GM19193 (cell line): Measurements from ENCODE around the gene JPH3.

Experiments
- POLR2A ChIP-seq: IDR thresholded peaks from 4 replicates; pipeline ENCODE4 v1.6.1; 2011; ENCODE audit not compliant: insufficient read depth, insufficient read length; ENCODE audit errors: extremely low read depth

Gene JPH3

GRCh38 chr16:87607223-87607622, 4.9 kb downstream of the JPH3 start:
- no peak for TF ChIP-seq POLR2A

GRCh38 chr16:87607871-87608270, 5.6 kb downstream of the JPH3 start:
- no peak for TF ChIP-seq POLR2A

GRCh38 chr16:87608400-87608985, 6.2 kb downstream of the JPH3 start:
- TF ChIP-seq POLR2A: no peak

- no peak for TF ChIP-seq POLR2A
These were observed 7.7 kb downstream of the JPH3 start for GRCh38 chr16:87610026-87610425.

- TF ChIP-seq POLR2A: no peak
These were observed 9.1 kb downstream of the JPH3 start for GRCh38 chr16:87611456-87611855.

GRCh38 chr16:87613961-87614360, 11.7 kb downstream of the JPH3 start:
- TF ChIP-seq POLR2A: no peak

GRCh38 chr16:87615621-87616041, 13.3 kb downstream of the JPH3 start:
- no peak for TF ChIP-seq POLR2A

- TF ChIP-seq POLR2A: no peak
These were observed 14.2 kb downstream of the JPH3 start for GRCh38 chr16:87616556-87616955.

GRCh38 chr16:87618216-87618615, 15.9 kb downstream of the JPH3 start:
- no peak for TF ChIP-seq POLR2A

GRCh38 chr16:87619360-87620200, 17.3 kb downstream of the JPH3 start:
- TF ChIP-seq POLR2A: no peak

GRCh38 chr16:87620201-87620495, 17.8 kb downstream of the JPH3 start:
- no peak for TF ChIP-seq POLR2A

- TF ChIP-seq POLR2A: no peak
These were observed 19.2 kb downstream of the JPH3 start for GRCh38 chr16:87621550-87621829.

- no peak for TF ChIP-seq POLR2A
These were observed 19.8 kb downstream of the JPH3 start for GRCh38 chr16:87621976-87622713.

GRCh38 chr16:87622756-87623319, 20.5 kb downstream of the JPH3 start:
- no peak for TF ChIP-seq POLR2A

- no peak for TF ChIP-seq POLR2A
These were observed 23.0 kb downstream of the JPH3 start for GRCh38 chr16:87625241-87625797.
